ENCODE measurements around the gene MIA2.

MIA2 gene

GRCh38 chr14:39366460-39367386 is 133.0 kb downstream of the MIA2 start:
- no peak overlapping the region for H3K4me3 ChIP-seq (ENCODE audit: low read length)
- DNase-seq (ENCODE audit: low read depth), result no peak
- TF ChIP-seq CTCF (conservative IDR thresholded peaks at IDR 0.05; ENCODE audit: low read depth, low read length), result no peak

- DNase-seq (ENCODE audit: low read depth), result no peak
- TF ChIP-seq CTCF (conservative IDR thresholded peaks at IDR 0.05; ENCODE audit: low read depth, low read length), result no peak
- H3K4me3 ChIP-seq (ENCODE audit: low read length), result no peak overlapping the region
These were observed 133.7 kb downstream of the MIA2 start for GRCh38 chr14:39367387-39367751.

- DNase-seq (ENCODE audit: low read depth), result no peak
- TF ChIP-seq CTCF (conservative IDR thresholded peaks at IDR 0.05; ENCODE audit: low read depth, low read length), result peak; percentile 63
These were observed 134.7 kb downstream of the MIA2 start for GRCh38 chr14:39368261-39368959.

GRCh38 chr14:39369029-39369428 is 135.3 kb downstream of the MIA2 start:
- DNase-seq (ENCODE audit: low read depth), result no peak
- no peak overlapping the region for H3K4me3 ChIP-seq (ENCODE audit: low read length)
- TF ChIP-seq CTCF (conservative IDR thresholded peaks at IDR 0.05; ENCODE audit: low read depth, low read length), result no peak

More at GRCh38 chr14:39368261-39368959, 134.7 kb downstream of the MIA2 start:
- no peak overlapping the region for H3K4me3 ChIP-seq (ENCODE audit: low read length)

GRCh38 chr14:39370415-39370814 is 136.7 kb downstream of the MIA2 start:
- no peak for TF ChIP-seq CTCF (conservative IDR thresholded peaks at IDR 0.05; ENCODE audit: low read depth, low read length)
- no peak overlapping the region for H3K4me3 ChIP-seq (ENCODE audit: low read length)
- no peak for DNase-seq (ENCODE audit: low read depth)

GRCh38 chr14:39372656-39373055 is 138.9 kb downstream of the MIA2 start:
- no peak for TF ChIP-seq CTCF (conservative IDR thresholded peaks at IDR 0.05; ENCODE audit: low read depth, low read length)
- H3K4me3 ChIP-seq (ENCODE audit: low read length), result no peak overlapping the region
- no peak for DNase-seq (ENCODE audit: low read depth)

All from retinal pigment epithelial cell (primary cell).